22Rv1 (cell line): ENCODE data around the gene PACRG.

ENCODE experiments used
- H3K27ac ChIP-seq: fragments of 450-650 bp; 2 replicates; pipeline ENCODE4 v1.5.1; 2017
- ZFX ChIP-seq: fragments of 450-650 bp; IDR thresholded peaks from 2 replicates; pipeline ENCODE4 v1.6.1; 2017; ENCODE audit warnings: antibody characterized with exemption, borderline replicate concordance
- TF ChIP-seq, protein P1 (sequence below): fragments of 450-650 bp; IDR thresholded peaks from 2 replicates; pipeline ENCODE4 v1.5.1; 2017; ENCODE audit warnings: mild to moderate bottlenecking

PACRG gene

GRCh38 chr6:163195721-163196691, 468.2 kb downstream of the PACRG start:
- no peak for TF ChIP-seq ZFX
- TF ChIP-seq, protein P1, sequence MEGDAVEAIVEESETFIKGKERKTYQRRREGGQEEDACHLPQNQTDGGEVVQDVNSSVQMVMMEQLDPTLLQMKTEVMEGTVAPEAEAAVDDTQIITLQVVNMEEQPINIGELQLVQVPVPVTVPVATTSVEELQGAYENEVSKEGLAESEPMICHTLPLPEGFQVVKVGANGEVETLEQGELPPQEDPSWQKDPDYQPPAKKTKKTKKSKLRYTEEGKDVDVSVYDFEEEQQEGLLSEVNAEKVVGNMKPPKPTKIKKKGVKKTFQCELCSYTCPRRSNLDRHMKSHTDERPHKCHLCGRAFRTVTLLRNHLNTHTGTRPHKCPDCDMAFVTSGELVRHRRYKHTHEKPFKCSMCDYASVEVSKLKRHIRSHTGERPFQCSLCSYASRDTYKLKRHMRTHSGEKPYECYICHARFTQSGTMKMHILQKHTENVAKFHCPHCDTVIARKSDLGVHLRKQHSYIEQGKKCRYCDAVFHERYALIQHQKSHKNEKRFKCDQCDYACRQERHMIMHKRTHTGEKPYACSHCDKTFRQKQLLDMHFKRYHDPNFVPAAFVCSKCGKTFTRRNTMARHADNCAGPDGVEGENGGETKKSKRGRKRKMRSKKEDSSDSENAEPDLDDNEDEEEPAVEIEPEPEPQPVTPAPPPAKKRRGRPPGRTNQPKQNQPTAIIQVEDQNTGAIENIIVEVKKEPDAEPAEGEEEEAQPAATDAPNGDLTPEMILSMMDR = no peak
- H3K27ac ChIP-seq = no peak overlapping the region

DNA sequence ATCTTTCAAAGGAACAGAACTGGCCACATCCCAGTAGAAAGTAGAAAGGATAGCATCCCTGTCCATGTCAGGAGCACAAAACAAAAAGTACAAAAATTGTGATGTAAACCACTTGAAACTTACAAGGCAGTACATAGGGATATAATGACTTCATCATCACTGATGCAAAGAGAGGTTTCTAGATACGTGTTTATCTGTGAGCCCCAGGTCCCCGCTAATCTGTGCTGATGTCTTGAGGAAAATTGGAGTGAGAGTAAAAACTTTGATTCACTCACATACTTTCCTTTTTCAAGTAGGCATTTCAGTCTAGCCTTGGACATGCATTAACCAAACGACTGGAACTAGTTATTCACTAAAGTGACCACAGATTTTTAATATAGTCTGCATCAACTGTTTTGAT, 470.1 kb downstream of the PACRG start:
- H3K27ac ChIP-seq = no peak overlapping the region
- TF ChIP-seq ZFX = no peak
- TF ChIP-seq, protein P1 = no peak

- no peak for TF ChIP-seq ZFX
- TF ChIP-seq, protein P1 = no peak
- no peak overlapping the region for H3K27ac ChIP-seq
Measured at GRCh38 chr6:163198396-163198795, 470.6 kb downstream of the PACRG start.

- no peak for TF ChIP-seq ZFX
- TF ChIP-seq, protein P1 = no peak
- no peak overlapping the region for H3K27ac ChIP-seq
Measured at GRCh38 chr6:163199371-163199770, 471.6 kb downstream of the PACRG start.

DNA sequence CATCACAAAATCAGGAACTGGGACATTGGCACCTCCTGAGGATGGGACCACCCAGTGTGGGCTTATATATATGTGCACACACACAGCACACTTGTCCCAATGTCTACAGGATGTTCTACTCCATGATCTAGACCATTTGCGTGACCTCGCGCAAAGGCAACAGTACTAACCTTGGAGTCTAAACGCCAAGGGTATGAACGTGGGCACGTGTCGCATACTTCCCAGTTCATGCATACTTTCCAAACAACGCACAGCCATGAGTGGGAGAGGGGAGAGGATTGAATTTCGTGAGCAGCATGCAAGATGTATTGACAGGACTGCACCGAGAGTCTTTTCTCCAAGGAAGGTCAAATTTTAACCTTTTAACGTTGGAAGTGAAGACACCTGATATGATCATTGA, 472.5 kb downstream of the PACRG start:
- no peak overlapping the region for H3K27ac ChIP-seq
- TF ChIP-seq, protein P1 = no peak
- TF ChIP-seq ZFX = no peak

DNA sequence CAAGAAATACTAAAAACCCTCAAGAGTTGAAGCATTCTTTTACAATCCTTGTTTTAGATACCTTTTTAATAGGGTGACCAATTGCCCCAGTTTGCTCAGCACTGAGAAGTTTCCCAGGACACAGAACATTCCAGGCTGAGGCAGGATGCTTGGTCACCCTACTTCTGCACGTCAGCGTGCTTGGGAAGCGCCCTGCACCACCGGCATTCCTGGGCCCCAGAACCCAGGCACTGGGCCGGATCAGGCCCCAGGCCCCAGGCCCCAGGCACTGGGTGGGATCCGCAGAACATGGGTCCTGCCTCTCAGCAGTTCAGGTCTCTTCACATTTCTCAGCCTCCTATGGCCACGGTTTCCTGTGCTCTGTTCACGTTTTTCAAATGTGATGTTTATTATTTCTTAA, 472.9 kb downstream of the PACRG start:
- no peak overlapping the region for H3K27ac ChIP-seq
- no peak for TF ChIP-seq ZFX
- TF ChIP-seq, protein P1 = no peak

DNA sequence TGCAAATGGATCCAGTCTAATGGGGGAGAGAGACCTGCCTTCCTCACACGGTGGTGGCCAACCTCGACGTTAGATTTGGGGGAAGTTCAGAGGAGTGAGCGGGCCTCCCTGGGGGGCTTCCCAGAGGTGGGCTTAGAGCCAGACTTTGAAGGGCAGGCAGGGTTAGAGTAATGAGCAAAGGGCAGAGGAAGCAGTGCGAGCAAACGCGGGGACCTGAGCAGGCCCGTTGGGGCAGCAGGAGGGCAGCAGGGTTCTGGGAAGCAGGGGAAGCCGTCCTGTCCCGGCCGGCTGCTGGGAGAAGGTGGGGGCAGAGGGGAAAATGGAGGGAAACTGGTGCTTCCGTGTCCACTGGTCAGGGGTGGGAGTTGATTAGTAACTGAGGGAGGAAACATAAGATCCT, 474.1 kb downstream of the PACRG start:
- H3K27ac ChIP-seq = no peak overlapping the region
- TF ChIP-seq, protein P1 = no peak
- no peak for TF ChIP-seq ZFX
